ENCODE data around the gene PARN. TPM values are rescaled to one million over a fixed set of nuclear protein-coding genes. Genes with fewer than 3 reads are reported as not detected.

PARN gene
- total and polyA plus RNA-seq, 9 of the 15 experiments (the other 6 are each of a cell fraction or from before 2014, with no cell fraction given), result 9.6 to 51.3 (median 40.4) TPM

- no peak for TF ChIP-seq CREB3 (tag; conservative IDR thresholded peaks at IDR 0.05; ENCODE audit: low read depth)
- no peak for TF ChIP-seq EHMT2 (IDR thresholded peaks at IDR 0.05)
- TF ChIP-seq ZNF511 (CRISPR knock-in tag; IDR thresholded peaks at IDR 0.05), result no peak
- no peak for TF ChIP-seq THAP12 (CRISPR knock-in tag; IDR thresholded peaks at IDR 0.05)
Observed at GRCh38 chr16:14576532-14576931, 53.5 kb downstream of the PARN start (continued).

- FAIRE-seq, result no peak
- no TSS peak for BruUV-seq (replicated peaks)
- TF ChIP-seq CREB3L1 (IDR thresholded peaks at IDR 0.05; ENCODE audit: borderline replicate concordance, low read depth) (no peak), KDM5B (IDR thresholded peaks at IDR 0.05; ENCODE audit: insufficient replicate concordance, low read depth, low read length) (no peak), ELF4 (CRISPR knock-in tag; IDR thresholded peaks at IDR 0.05) (no peak), PHF21A (IDR thresholded peaks at IDR 0.05; ENCODE audit: borderline replicate concordance, low read depth) (no peak), SRSF1 (IDR thresholded peaks at IDR 0.05; ENCODE audit: low read depth, low read length) (no peak), ZNF282 (CRISPR knock-in tag; IDR thresholded peaks at IDR 0.05) (no peak)
Observed at GRCh38 chr16:14576069-14576468, 54.0 kb downstream of the PARN start.

More at GRCh38 chr16:14576069-14576468, 54.0 kb downstream of the PARN start:
- DNase-seq (ENCODE audit: extremely low read depth in 1 of 4, low spot score in 3 of 4), result no peak
- H3K36me3 ChIP-seq (ENCODE audit: control insufficient read depth, insufficient read depth, low read length), result peaks cover 58% of the 10 kb centered on the region; the same call in 1 of the 3 replicates
- H3K27me3 ChIP-seq (ENCODE audit: control insufficient read depth in 2 of 2, insufficient read depth in 2 of 2, low read length in 2 of 2), result no peaks in the 10 kb centered on the region
- H3K9ac ChIP-seq (ENCODE audit: insufficient read depth in 1 of 2, low read depth in 2 of 2, low read length in 2 of 2), result no peak overlapping the region
- POLR2A ChIA-PET, result no interaction called here
- no peak overlapping the region for H3K27ac ChIP-seq (ENCODE audit: extremely low read depth, low read depth, low read length)
- no peaks in the 10 kb centered on the region for H3K79me2 ChIP-seq (ENCODE audit: control insufficient read depth, insufficient read depth, low read length)
- intact Hi-C loops (cut with micrococcal nuclease) (no loop called here), in situ Hi-C loops (cut with MboI) (no loop called here)
- no peak for ATAC-seq
- H3K4me2 ChIP-seq (ENCODE audit: insufficient read depth, low read length), result no peak overlapping the region
- CTCF ChIA-PET (ENCODE audit: low intra/inter-chr PET ratio), result no interaction called here
- no peaks in the 10 kb centered on the region for H3K9me1 ChIP-seq (ENCODE audit: control insufficient read depth, insufficient read depth, low read length)
- H3K4me1 ChIP-seq (replicated peaks in 1 of 2; ENCODE audit: control insufficient read depth in 2 of 2, insufficient read depth in 2 of 2, low read length in 2 of 2), result no peaks in the 10 kb centered on the region
- no peak overlapping the region for H2AFZ ChIP-seq (ENCODE audit: low read depth, low read length)
- no peaks in the 10 kb centered on the region for H4K20me1 ChIP-seq (replicated peaks; ENCODE audit: control insufficient read depth, insufficient read depth, low read length)
- 98% methylated on average over 3 of the region's 3 CpGs for WGBS (ENCODE audit: insufficient coverage, low coverage, missing lambda C conversion rate)
- no peaks in the 10 kb centered on the region; the same call in 1 of the 2 replicates for H3K9me3 ChIP-seq (replicated peaks; ENCODE audit: control insufficient read depth, insufficient read depth, low read depth, low read length)
- H3K4me3 ChIP-seq, result no peak overlapping the region

All from K562 (cell line).